HG03521 (cell line): ENCODE measurements around the gene TWF2.

Source experiments
- ATAC-seq: cut with Tn5 transposase; IDR thresholded peaks from one replicate; pipeline ENCODE4 v1.9.1; 2021; ENCODE audit warnings: mild to moderate bottlenecking, moderate library complexity; ENCODE audit not compliant: unreplicated experiment

The TWF2 gene

GRCh38 chr3:52238193-52238760, 681 bp downstream of the TWF2 start:
- ATAC-seq, result no peak

GRCh38 chr3:52237657-52238172, 1.2 kb downstream of the TWF2 start:
- ATAC-seq, result no peak

- ATAC-seq, result no peak
These were observed 1.8 kb downstream of the TWF2 start for GRCh38 chr3:52237006-52237656.

- ATAC-seq, result no peak
These were observed 2.5 kb downstream of the TWF2 start for GRCh38 chr3:52236424-52236886.

DNA sequence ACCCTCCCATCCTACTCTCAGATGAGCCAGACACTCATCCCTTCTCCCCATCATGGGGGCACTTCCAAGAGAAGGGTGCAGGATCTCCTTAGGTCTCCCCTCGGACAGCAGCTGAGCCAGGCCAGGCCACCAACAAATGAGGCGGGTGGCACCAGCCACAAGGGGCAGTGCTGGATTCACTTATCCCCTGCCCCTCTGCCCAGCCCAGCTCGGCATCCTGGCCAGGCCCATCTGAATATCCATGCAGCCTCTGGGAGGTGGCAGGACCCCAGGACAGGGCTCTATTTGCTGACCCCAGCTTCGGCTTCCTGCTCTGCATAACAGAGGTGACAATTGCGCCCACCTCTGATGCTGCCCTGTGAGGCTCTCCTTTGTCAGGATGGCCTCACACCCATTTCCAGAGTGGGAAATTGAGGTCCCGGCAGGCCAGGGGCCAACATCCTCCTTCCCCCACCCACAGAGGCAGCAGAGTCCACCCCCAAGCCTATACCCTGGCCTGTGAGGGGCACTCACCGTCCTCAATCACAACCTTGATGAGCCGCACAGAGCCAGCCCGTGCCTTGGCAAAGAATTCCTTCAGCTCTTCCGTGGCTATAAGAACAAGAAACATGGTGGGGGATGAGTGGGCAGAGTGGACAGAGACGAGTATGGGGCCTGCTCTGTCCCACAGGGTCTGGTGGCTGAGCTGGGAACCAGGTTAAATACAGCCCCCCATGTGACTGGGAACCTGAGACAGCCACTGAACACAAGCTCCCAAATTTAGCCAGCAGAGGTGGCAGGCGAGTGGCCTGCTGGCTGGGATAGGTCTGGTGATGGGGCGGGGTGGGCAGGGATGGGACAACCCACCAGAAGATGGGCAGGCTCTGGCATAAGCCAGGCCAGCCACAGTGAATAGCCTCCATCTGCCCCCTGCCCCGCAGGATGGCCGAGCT, 4.2 kb downstream of the TWF2 start:
- no peak for ATAC-seq

DNA sequence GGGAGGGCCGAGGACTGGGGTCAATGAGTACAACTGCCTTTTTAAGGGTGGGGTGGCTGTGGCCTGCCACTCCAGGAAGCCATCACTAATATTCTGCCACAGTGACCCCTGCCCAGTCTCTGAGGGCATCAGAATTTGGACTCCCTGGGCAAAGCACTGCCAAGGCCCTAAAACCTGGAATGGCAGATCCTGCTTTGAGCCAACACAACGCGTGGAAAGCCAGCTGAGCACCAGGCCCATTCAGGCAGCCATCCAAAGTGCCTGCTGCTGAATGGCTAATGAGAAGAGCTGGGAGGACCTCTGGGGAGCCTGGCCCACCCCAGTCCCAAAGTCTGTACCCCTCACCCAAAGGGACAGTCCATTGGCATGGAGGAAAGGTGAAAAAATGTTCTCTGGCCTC, 5.0 kb downstream of the TWF2 start:
- no peak for ATAC-seq

- ATAC-seq, result no peak
These were observed 5.8 kb downstream of the TWF2 start for GRCh38 chr3:52233108-52233591.

DNA sequence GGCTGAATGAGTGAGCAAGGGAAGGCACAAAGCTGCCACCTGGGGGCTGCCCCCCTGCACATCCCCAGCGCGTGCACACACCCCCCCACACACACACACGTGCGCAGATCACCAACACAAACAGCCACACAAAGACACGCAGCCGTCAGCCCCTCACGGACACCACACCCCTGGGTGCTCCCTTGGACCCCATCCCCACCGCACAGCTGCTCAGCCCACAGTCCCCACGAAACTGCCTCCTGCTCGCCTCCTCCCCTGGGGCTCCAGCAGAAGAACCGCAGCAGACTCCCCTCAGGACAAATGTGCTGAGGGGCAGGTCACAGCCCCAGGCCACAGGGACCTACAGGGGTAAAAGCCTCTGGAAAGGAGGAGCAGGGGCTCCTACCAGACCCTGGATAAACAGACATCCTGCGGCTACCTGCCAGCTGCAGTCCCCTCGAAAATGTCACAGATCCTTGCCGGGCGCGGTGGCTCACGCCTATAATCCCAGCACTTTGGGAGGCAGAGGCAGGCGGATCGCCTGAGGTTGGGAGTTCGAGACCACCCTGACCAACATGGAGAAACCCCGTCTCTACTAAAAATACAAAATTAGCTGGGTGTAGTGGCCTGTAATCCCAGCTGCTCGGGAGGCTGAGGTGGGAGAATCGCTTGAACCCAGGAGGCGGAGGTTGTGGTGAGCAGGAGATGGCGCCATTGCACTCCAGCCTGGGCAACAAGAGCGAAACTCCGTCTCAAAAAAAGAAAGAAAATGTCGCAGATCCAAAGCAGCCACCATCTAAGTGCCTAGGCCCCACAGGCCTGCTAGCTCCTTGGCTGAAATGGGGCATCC, 6.5 kb downstream of the TWF2 start:
- ATAC-seq, result no peak

DNA sequence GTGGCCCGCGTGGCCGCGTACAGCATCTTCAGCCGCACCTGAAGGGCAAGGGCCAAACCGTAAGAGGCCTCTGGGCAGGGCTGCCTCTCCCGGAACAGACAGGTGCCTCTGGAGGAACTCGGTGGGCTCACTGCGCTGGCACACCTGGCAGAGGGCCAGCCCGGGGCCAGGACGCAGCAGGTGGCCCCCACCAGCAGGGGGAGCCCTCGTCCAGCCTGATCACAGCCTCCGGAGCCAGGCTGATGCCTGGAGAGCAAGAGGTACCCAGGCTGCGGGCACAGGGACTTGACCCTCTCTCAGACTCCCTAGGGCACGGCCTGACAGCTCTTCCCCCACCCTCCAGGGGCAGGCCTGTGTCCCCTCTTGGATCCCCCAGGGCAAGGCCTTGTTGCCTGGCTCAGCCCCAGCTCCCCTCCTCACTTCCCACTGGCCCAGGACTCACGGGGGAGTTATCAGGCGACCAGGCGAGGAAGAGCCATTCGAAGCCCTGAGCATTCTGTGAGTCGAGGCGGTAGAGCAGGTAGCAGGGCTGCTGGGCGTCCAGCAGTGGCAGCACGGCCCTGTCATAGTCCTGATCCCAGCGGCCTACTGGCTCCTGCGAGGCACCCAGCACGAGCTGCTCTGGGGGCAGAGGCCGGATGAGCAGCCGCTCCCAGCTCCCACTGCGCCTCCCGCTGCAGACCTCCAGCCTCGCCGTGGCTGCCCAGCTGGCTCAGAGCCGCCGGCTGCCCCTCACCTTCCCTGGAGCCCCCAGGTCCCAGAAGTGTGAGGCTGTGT, 7.3 kb downstream of the TWF2 start:
- ATAC-seq, result no peak

- ATAC-seq, result no peak
These were observed 8.0 kb downstream of the TWF2 start for GRCh38 chr3:52230889-52231499.

DNA sequence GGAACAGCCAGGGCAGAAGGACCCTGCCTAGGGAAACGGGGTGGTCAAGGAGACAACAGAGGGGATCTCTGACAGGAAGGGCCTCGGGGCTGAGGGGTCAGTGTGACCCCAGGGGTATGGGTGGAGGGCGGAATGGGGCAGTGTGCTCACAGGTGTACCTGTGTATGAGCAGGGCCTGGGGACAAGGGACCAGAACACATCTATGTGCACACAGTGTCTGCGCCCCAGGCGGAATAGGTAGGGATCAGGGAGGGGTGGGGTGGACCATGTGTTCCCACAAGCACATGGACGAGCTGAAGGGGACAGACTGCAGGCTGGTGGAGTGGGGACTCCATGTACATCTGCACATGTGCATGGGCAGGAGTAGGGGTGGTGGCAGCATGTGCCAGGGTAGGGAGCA, 8.5 kb downstream of the TWF2 start:
- ATAC-seq, result no peak

- ATAC-seq, result no peak
These were observed 9.3 kb downstream of the TWF2 start for GRCh38 chr3:52229656-52230055.

GRCh38 chr3:52228751-52229291, 10.1 kb downstream of the TWF2 start:
- no peak for ATAC-seq

GRCh38 chr3:52228266-52228665, 10.7 kb downstream of the TWF2 start:
- no peak for ATAC-seq

DNA sequence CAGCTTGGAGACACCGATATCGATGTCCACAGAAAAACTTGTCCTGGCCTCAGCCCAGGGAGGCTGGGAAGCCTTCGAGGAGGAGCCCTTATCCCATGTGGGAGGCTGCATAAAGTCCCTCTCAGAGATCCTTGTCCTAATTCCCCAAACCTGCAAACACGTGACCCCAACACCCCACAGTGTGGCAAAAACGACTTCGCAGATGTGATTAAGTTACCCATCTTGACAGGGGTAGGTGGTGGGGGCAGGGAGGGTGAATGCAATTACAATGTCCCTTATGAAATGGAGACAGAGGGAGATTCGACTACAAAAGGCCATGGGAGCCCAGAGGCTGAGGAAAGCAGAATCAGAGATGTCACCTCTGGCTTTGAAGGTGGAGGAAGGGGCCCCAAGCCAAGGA, 11.2 kb downstream of the TWF2 start:
- ATAC-seq, result no peak

DNA sequence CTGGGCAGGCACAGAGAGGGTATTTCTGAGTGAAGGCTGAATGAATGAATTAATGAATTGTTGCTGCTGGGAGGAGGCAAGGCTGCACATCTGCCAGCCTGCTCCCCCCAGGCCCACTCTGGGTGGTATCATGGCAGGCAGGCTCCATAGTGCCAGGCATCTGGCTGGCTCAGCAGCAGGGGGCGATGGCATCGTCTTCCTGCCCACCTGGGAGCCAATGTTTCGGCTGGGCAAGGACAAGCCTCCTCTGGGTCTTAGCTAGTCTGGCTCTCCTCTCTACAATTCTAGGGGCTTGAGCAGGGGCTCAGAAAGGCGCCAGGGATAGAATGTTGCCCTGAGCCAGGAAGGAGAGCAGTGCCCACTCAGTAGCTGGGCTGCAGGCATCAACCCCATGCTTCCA, 11.8 kb downstream of the TWF2 start:
- no peak for ATAC-seq

DNA sequence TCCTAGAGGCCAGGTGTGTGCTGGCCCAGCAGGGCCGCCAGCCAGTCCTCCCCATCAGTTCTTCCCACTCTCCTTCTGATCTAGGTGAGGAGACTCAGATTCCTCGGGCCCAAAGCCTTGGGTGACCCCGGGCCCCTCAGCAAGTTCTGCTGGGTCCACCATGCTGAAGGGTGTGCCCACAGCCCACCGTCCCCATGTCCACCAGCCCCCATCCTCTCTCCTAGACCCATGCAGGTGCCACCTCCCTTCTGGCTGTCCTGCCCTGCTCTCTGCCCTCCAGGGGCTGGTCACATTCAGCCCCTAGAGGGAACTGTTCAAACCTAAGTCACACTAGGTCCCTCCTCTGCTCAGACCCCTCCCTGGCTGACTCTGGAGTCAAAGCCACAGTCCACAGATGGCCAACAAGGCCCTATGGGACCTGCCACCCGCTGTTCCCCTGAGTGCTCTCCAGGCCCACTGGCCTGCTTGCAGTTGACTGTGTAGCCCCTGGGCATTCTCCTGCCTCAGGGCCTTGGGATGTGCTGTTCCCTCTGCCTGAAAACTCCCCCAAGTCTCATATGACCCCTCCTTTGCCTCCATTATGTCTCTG, 12.6 kb downstream of the TWF2 start:
- no peak for ATAC-seq

GRCh38 chr3:52225452-52226228, 13.3 kb downstream of the TWF2 start, which contains the start of gene TLR9:
TSS of gene TLR9 (minus strand) at chr3:52225645. CDS start at chr3:52225529, 116 bp downstream.
- peak; percentile 66 for ATAC-seq
